GM21367 (cell line): Measurements from ENCODE around the gene TRIM15.
"Not testable (repeated sequence)": the region's sequence is repeated elsewhere in the genome, so short reads cannot be mapped to it uniquely, and the experiment has no call there.

ENCODE experiments used
- ATAC-seq: cut with Tn5 transposase; IDR thresholded peaks from one replicate; pipeline ENCODE4 v1.9.1; 2021; ENCODE audit not compliant: unreplicated experiment

TRIM15 gene

GRCh38 chr6:30160785-30161531 lies 2.4 kb upstream of the TRIM15 start, which contains the start of gene TRIM10:
TRIM10 (minus strand) TSS chr6:30161211; CDS start chr6:30160858, 353 bp downstream.
- ATAC-seq = no peak

GRCh38 chr6:30162265-30163089 lies 869 bp upstream of the TRIM15 start:
- ATAC-seq = no peak

- ATAC-seq = no peak
Observed at GRCh38 chr6:30163918-30164654, 740 bp downstream of the TRIM15 start.

- no peak for ATAC-seq
Observed at GRCh38 chr6:30164714-30165113, 1.4 kb downstream of the TRIM15 start.

- ATAC-seq = not testable (repeated sequence)
Observed at GRCh38 chr6:30165238-30165637, 1.9 kb downstream of the TRIM15 start.

- ATAC-seq = no peak
Observed at GRCh38 chr6:30167101-30167500, 3.8 kb downstream of the TRIM15 start.

GRCh38 chr6:30168741-30169140 lies 5.4 kb downstream of the TRIM15 start:
- no peak for ATAC-seq

- no peak for ATAC-seq
Observed at GRCh38 chr6:30169658-30170614, 6.6 kb downstream of the TRIM15 start.

- ATAC-seq = no peak
Observed at GRCh38 chr6:30171677-30172471, 8.5 kb downstream of the TRIM15 start.

- no peak for ATAC-seq
Observed at GRCh38 chr6:30172681-30173080, 9.3 kb downstream of the TRIM15 start.

- no peak for ATAC-seq
Observed at GRCh38 chr6:30175765-30176164, 12.4 kb downstream of the TRIM15 start.

- no peak for ATAC-seq
Observed at GRCh38 chr6:30178837-30179236, 15.5 kb downstream of the TRIM15 start.

- ATAC-seq = no peak
Observed at GRCh38 chr6:30180145-30180544, 16.8 kb downstream of the TRIM15 start.

GRCh38 chr6:30184417-30185031 lies 21.2 kb downstream of the TRIM15 start:
- no peak for ATAC-seq

GRCh38 chr6:30185846-30186484 lies 22.6 kb downstream of the TRIM15 start:
- no peak for ATAC-seq

GRCh38 chr6:30188541-30188940 lies 25.2 kb downstream of the TRIM15 start:
- no peak for ATAC-seq

GRCh38 chr6:30192076-30192475 lies 28.7 kb downstream of the TRIM15 start:
- no peak for ATAC-seq

GRCh38 chr6:30194797-30195690 lies 31.7 kb downstream of the TRIM15 start:
- ATAC-seq = no peak
